Measurements from ENCODE around the gene SPTLC1. TPM values are rescaled to one million over a fixed set of nuclear protein-coding genes. Genes with fewer than 3 reads are reported as not detected.
"Not testable (repeated sequence)": the region's sequence is repeated elsewhere in the genome, so short reads cannot be mapped to it uniquely, and the experiment has no call there.

SPTLC1 gene
- total RNA-seq, 1 experiment from 2014 or later, result 92.3 TPM

DNA sequence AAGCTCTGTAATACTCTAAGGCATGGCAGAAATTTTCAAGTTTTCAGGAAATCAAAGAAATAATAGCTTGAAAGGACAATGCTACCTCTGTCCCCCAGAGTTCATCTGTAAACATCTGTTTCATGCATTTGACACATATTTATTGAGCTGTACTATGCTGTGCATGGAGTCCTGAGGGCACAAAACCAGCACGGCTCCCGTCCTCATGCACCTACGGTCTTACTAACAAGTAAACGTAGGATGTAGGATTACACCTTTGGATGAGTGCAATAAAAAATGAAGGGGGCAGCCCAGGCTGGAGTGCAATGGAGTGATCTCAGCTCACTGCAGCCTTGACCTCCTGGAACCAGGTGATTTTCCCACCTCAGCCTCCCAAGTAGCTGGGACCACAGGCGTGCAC, 81.9 kb downstream of the SPTLC1 start:
- no peak for DNase-seq (ENCODE audit: low spot score)

DNA sequence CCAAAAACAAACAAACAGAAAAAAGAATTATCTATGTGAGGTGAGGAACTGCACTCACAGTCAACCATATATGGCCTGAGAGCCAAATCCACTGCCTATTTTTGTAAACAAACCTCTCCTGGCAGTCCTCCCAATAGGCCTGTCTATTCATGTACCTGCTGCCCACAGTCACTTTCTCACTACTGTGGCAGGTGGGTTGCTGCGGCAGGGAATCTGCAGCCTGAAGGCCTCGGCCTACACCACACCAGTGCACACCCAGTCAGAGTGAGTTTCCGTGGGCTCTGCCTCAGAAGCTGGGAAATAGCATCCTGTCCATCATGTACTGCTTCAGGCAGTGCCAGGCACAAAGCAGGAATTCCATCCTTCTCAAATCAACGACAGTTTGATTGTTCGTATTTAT, 82.3 kb downstream of the SPTLC1 start:
- DNase-seq (ENCODE audit: low spot score), result no peak

DNA sequence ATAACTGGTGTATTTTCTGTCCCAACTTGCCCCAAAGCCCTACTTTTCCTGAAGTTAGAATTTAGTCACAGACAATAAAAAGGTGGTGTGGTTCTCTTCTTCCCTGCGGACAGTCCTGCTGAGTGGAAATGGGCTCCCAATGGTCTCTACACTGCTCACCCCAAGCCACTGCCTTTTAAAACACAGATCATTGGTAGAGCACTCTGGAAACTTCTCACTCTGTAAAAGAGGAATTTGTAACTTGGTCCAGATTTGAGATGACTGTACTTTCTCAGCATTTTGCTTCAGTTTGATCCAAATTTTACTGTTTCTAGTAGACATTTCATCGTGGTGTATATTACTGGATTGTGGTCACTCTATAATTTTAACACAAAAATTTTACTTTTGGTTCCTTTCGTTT, 84.8 kb downstream of the SPTLC1 start:
- no peak for DNase-seq (ENCODE audit: low spot score)

DNA sequence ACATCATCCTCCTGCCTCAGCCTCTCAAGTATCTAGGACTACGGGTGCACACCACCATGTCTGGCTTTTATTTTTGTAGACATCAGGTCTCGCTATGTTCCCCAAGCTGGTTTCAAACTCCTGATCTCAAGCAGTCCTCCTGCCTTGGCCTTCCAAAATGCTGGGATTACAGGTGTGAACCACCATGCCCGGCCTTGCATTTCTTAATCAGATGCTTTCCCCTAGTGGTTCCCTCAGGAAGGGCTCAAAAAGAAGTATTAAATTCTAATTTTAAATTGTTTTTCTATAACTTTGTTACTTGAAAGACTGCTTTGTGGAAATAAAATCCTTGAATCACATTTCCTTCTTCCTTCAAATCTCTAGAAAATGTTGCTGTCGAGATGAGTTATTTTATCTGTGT, 85.7 kb downstream of the SPTLC1 start:
- no peak for DNase-seq (ENCODE audit: low spot score)

DNA sequence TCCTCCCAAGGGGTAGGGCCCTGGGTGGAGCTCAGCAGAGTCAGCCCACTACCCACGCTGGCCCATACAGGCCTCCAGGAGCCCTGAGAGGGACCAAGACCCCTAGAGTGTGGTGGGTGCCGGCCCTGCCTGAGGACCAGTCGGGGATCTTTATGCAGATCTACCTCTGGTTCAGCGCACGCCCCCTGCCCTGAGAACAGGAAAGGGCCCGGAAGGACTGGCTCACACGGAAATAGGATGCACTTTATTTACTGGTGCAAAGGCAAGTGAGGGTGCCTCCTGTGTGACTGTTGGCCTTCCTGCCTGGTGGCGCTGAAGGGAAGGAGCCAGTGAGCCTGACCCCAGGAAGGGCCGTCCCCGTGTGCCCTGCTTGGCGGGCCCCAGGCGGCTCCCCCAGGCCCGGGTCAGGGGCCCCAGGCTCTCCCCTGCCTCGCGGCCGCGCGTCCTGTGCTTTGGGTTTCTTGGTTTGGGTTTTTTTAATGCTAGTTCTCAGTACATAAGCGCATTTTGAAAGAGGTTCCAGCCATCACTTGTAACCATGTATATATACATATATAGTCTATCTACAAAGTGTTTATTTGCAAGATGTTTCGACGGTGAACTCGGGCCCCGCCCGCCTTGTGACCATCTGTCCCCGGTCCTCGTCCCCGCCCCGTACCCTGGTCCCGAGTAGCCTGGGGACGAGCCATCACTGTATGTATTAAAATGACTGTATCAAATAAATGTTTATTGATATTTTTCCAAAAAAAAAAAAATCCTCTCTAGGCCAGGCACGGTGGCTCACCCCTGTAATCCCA, 88.8 kb downstream of the SPTLC1 start:
- no peak for DNase-seq (ENCODE audit: low spot score)

DNA sequence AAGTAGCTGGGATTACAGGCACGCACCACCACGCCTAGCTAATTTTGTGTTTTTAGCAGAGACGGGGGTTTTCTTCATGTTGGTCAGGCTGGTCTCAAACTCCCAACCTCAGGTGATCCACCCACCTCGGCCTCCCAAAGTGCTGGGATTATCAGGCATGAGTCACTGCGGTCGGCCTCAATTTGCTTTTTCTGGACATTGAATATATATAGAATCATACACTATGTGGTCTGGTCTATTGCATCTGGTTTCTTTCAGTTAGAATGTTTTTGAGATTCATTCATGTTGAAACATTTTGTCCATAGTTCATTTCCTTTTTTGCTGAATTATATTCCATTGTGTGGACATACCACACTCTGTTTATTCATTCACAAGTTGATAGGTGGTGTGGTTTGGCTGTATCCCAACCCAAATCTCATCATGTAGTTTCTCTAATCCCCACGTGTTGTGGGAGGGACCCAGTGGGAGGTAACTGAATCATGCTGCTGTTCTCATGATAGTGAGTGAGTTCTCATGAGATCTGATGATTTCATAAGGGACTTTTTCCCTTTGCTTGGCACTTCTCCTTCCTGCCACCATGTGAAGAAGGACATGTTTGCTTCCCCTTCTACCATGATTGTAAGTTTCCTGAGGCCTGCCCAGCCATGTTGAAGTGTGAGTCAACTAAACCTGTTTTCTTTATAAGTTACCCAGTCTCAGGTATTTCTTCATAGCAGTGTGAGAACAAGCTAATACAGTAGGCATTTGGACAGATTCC, 93.2 kb downstream of the SPTLC1 start:
- DNase-seq (ENCODE audit: low spot score), result peak; percentile 88

DNA sequence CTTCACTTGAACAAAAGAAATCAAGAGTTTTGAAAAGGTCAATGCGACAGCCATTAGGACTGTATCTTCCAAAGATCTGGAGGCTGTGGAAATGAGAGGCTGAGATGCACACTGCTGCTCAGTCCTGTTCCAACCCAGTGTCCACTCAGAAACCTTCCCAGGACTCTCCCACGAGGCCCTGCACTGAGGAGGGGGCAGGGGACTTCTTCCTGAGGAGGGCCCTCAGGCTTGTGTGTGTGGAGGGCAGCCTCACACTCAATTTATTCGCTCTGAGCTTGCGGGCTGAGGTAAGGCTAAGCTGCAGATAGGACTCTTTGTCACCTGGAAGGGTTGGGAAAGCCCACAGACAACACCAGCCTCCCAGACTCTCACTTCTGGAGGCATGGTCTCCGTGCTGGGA, 95.6 kb downstream of the SPTLC1 start:
- no peak for DNase-seq (ENCODE audit: low spot score)

DNA sequence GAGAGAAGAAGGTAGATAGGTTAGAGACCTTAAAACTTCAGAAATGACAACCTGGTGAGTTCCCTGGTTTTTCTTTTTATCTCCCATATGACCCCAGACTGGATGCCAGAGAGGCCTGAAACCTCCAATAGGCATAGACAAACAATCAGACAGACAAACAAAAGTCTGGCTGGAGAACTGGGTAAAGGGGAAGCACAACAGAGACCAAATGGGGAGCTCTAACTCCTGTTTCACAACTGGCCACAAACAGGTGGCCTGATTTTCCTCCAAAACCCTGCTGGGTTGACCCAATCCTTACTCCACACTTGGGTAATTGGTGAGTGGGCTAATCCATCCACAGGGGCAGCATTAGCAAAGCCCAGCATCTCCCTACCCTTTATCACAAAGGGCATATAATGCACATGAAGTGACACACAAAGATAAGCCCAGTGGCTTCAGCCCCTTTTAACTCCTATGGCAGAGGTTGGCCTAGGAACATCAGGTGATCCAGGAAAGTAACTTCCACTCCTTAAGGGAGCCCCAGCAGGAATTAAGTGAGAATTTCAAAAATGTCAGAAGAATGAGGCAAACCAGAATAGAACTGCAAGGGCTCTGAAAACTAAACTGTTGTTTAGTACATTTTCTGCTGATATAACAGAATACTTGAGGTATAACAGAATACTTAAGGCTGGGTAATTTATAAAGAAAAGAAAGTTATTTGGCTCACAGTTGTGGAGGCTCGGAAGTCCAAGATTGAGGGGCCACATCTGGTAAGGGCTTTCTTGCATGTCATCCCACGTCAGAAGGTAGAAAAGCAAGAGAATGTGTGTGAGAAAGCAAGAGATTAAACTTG, 104.3 kb downstream of the SPTLC1 start:
- DNase-seq (ENCODE audit: low spot score), result no peak

DNA sequence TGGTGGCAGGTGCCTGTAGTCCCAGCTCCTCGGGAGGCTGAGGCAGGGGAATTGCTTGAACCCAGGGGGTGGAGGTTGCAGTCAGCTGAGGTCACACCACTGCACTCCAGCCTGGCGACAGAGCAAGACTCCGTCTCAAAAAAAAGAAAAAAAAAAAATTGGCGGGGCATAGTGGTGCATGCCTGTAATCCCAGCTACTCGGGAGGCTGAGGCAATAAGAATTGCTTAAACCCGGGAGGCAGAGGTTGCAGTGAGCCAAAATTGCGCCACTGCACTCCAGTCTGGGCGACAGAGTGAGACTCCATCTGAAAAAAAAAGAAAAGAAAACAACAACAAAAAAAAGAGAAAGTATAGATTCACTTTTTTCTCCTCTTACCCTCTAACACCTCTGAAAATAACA, 105.0 kb downstream of the SPTLC1 start:
- not testable (repeated sequence) for DNase-seq (ENCODE audit: low spot score)

DNA sequence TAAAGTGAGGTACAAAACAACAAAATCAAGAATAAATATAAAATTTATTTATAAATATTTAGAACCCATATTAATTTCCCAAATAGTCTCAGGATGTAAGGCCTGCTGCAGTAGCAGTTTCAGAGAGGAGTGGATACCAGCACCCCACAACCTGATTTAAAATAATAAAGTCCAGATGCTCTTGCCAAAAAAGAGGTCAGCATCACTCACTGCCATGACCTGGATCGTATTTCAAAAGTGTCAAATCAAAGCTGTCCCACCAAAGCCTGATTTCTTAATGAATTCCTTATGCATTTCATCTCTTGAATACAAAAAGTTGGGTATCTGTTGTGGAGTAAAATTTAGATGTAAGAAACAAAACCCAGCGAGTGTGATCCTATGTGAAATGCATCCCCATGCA, 107.2 kb downstream of the SPTLC1 start:
- DNase-seq (ENCODE audit: low spot score), result no peak

DNA sequence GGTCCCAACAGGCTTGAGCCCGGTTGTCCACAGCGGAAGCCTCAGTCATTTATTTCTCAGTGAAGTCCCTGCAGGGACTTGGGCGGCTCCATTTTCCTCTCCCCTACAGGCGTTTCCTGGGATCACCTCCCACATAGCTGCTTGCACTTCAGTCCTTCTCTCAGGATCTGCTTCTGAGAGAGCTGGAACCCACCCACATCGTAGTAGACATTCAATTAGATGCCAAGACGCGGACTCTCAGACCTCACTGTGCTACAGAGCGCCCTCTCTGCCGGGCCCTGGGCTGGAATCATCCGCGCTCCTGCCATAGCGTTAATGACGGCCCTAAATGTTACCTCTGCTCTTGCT, 111.2 kb downstream of the SPTLC1 start:
- DNase-seq (ENCODE audit: low spot score), result no peak

DNA sequence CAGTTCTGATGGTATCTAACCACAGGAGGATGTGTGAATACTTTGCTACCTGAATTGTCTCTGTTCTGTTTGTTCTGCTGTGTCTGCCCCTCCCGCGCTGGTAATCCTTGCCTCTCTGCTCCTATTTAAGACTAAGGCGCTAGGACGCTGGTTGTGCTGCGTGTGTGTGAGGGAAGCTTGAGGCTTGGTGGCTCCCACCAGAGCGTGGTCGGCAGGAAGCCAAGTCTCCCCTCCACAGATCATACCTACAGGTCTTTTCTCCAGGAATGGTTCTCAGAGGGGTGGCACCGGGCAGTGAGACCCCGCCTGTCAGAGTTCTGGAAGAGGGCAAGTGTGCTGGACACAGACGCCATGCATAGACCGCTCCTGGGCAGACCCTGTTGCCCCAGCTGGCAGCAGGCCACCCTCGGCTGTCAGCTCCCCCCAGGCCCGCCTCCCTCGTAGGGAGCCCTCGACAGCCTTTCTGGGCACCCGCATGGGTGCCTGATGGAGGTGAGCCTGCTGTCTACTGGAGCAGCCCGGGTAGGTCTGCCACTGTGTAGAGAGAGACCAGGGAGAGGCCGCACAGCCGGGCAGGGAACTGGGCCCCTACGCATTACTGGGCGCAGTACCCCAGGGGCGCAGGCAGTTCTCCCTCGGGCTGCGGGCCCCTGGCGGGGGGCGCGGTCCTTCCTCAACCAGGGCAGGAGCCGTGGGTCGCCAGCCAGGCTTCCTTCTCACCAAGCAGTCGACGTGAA, 111.7 kb downstream of the SPTLC1 start:
- DNase-seq (ENCODE audit: low spot score), result no peak

DNA sequence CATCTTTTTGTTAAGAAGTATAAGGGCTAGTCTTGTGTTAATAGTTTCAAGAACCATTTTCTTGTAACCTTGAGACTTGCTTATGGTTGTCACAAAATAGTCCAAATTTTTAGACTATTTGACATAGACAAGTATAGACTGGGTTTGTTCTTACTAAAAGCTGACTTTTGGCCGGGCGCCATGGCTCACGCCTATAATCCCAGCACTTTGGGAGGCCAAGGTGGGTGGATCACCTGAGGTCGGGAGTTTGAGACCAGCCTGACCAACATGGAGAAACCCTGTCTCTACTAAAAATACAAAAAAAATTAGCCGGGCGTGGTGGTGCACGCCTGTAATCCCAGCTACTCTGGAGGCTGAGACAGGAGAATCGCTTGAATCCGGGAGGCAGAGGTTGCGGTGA, 113.3 kb downstream of the SPTLC1 start:
- DNase-seq (ENCODE audit: low spot score), result not testable (repeated sequence)

DNA sequence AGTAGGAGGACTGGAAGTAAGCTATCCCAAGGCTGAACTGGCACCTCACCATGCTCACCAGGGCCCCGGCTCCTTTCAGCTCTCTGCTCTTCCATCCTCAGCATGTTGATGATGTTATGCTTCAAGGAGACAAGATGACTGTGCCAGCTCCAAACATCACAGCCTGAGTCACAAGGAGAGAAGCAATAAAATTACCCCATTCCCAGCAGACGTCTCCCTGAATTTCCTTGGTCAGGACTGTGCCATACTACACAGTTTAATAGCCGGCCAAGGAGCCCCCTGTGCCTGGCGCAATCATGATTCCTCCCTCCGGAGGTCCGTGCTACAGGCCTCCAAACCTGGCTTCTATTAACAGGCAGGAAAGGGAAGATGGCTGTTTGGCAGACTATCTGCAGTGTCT, 114.0 kb downstream of the SPTLC1 start:
- no peak for DNase-seq (ENCODE audit: low spot score)

DNA sequence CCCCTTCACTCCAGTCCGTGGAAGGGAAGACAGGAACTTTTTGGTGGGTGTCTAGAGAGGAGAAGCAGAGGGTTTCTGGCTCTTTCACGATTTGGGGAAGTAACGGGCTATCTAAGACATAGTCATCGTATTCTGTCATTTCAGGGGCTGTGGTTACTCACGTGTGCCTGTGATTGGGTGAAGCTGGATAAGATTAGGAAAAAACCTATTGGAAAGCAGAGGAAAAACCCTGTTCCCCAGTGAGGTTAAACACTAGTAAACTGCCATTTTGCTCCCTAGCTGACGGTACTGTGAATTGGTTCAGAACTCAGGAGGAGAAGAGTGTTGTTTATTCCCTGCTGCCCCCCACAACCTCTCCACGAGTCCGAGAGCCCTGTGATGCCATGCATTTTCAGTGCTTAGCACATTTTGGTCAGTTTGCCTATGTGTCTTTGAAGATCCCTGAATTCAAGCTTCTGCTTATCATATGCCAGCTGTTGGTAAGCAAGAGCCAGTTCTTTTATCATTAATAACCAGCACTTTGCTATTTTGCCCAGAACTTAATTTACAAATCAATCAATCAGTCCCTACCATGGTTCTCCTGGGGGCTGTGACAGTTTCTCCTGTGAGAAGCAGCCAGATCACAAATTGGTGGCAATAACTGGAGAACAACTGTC, 120.1 kb downstream of the SPTLC1 start:
- DNase-seq (ENCODE audit: low spot score), result no peak

DNA sequence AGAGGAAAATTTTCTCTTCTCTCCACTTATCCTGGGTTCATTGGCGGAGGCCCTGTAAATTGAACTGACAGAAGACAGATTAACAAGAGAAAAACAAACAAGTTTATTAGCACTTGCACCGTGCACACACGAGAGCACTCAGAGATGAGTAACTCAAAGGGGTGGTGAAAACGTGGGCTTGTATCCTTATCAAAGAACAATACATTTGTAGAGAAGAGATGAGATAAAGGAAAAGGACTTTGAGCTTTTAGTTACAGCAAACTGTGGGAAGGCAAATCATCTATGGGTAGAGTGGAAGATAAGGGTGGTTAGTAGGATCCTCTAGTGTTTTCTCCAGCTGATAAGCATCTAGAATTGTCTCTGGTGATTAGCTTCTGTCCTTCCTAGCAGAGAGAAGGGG, 120.8 kb downstream of the SPTLC1 start:
- no peak for DNase-seq (ENCODE audit: low spot score)

DNA sequence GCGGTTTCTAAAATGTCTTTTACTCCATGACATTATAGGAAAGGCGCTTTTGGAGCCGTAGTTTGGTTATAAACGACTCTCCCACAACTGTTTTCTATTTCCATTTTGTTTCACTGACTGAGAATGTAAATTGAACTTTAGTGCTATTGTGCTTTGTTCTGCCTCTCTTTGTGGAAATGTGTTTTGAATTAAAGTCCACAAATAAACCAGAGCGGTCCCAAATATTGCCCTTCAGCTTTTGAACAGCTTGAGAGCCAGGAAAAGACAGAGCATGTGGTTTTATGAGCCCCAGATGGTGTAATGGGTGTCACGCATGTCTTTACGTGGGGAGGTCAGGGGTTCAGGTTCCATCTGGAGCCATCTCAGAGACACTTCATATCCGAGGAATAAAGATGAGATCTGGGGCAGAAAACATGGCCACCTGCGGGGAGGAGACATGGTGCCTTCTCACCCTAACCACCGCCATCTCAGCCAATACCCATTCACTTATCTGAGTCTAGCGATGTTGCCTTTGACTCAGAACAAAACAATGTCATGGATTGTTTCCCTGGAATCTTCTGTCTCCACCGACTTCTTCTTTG, 122.7 kb downstream of the SPTLC1 start:
- DNase-seq (ENCODE audit: low spot score), result no peak

DNA sequence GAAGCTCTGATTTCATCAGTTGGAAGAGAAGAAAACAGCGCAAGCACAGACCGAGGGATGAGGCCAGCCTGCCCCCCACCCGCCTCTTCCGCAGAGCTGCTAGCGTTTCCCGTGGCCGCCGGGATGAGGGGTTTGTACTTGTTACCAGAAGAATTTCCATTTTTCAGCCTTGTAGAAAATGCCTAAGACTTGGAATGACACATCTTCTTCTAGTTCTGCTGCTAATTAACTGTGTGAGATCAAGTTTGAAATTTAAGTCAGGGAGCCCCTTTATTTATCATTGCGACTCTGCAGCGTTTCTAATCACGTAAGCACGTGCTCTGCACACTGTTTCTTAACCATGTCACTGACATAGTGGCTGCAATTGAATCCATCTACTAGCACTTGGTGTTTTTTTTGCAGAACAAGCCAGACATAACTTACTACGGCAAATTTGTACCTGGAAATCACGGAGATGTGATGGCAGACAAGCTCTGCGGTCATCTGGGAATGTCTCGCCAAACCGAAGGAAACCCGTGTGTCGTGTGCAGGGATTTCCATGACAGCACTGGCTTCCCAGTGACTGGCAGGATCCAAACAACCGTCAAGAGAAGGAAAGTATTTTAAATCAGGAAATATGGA, 123.4 kb downstream of the SPTLC1 start:
- DNase-seq (ENCODE audit: low spot score), result no peak

DNA sequence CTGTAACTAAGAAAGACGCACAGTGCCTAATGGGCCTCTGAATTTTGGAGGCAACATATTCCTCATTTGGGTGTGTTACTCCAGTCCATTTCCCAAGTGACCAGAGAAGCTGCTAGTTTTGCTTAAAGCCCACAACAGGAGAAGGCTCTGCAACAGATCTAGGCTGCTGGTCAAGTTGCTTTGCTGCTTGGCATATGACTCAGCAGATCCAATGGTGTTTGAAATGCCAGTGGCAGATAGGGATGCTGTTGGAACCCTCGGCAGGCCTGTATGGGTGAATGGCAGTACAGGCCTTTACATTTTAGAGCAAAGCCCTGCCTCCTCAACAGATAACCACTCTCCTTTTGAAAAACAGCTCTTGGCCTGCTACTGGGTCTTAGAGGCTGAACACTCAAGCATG, 129.0 kb downstream of the SPTLC1 start:
- no peak for DNase-seq (ENCODE audit: low spot score)

DNA sequence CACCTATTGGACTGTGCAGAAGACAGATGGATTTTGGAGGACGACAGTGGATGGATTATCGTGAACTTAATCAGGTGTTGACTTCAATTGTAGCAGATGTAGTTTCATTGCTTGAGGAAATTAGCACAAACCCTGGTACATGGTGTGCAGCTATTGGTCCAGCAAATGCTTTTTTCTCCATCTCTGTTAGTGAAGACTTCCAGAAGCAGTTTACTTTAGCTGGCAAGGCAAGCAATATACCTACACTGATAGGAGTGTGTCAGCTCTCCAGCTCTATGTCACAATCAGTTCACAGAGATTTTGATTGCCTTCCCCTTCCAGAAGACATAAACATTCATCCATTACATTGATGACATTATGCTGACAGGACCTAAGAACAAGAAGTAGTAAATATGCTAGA, 129.5 kb downstream of the SPTLC1 start:
- DNase-seq (ENCODE audit: low spot score), result no peak
